ENCODE results near the gene UBAC1. TPM values are rescaled to one million over a fixed set of nuclear protein-coding genes. Genes with fewer than 3 reads are reported as not detected.

Gene UBAC1
- total RNA-seq, 1 donor from 2014 or later = 34.2 TPM

DNA sequence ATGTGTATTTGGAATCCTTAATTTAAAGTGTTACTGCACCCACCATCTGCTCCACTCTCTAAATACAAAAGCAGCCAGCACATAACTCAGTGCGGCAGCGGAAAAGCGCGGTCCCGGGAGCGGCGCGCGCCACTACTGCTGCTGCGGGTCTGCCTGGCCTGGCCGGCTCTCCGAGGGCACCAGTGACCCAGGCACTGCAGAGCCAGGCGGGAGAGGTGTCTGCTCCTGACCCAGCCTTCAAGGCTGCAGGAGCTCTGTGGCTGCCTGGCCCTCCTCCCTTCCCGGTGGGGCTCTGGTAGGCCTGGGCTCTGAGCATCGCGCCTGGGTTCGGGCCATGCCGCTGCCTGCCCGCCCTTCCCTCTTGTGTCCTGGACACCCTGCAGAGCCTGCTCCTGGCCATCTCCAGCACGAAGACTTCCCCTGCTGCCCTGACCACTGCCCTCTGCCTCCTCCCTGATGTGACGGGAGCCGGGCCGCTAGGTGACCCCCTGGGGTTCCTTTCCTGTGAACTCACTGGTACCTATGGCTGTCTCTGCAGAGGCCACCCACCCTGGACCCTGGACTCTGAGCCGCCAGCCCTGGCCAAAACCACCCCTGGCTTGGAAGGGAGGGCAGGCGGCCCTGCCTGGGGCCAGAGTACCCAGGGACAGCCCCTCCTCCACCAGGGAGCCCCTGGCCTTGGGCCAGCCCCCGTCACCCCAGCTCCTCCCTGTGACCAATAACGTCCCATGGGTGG is 32.8 kb upstream of the UBAC1 start:
- DNase-seq (ENCODE audit: low spot score) = no peak

GRCh38 chr9:135993409-135993742 is 32.2 kb upstream of the UBAC1 start:
- DNase-seq (ENCODE audit: low spot score) = no peak

DNA sequence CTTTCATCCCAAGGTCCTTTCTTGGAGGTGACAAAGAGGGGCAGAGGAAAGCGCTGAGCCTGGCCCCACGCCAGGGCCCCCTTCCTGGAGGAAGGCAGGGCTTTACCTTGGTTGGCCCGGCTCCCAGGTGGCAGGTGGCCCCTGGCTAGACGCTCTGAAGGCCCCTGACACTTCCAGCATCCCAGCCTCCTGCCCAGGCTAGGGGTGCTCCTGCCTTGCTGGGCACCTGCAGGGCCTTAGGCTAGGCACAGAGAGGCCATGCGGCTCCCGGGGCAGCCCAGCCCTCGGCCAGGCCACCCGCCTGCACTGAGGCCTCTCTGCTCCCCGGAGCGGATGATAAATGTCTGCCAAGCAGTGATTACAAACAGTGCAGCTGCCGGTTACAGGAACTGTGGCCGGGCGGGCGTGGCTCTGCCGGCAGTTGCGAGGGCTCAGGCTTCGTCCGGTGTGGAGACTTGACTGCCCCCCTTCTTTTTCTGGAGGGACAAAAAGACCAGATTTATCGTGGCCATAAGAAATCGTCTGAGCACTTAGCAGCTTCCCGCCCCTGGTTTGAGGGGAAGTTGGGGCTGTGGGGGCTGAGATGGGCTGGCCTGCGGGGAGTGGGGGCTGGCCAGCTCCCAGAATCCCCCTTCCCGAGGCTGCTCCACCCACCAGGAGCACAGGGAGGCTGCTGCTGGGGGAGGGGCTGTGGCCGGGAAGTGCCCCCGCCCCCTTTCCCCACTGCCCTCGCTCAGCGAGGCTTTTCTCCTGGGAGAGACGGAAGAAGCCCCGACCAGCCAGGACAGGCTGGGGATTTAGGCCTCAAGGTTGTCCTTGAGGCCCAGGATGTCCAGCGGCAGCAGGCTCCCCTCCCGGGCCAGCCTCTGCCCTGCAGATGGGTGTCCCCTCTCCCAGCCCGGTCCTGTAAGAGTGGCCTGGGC is 31.6 kb upstream of the UBAC1 start:
- peak; percentile 90 for DNase-seq (ENCODE audit: low spot score)

DNA sequence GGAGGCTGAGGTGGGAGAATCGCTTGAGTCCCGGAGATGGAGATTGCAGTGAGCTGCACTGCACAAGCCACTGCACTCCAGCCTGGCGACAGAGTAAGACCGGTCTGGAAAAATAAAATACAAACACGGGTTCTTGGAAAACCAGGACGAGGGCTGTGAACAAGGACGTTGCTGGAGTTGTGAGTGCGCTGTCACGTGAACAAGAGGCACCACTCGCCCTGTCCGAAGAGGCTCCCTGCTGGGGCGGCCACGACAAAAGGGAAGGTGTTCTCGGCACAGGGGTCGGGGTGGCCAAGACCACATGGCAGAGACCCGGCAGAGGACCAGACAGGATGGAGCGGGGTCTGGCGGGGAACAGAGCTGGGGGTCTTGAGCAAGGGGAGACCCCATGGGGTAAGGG is 30.6 kb upstream of the UBAC1 start:
- no peak for DNase-seq (ENCODE audit: low spot score)

- no peak for DNase-seq (ENCODE audit: low spot score)
Observed at GRCh38 chr9:135990468-135991429, 29.6 kb upstream of the UBAC1 start.

DNA sequence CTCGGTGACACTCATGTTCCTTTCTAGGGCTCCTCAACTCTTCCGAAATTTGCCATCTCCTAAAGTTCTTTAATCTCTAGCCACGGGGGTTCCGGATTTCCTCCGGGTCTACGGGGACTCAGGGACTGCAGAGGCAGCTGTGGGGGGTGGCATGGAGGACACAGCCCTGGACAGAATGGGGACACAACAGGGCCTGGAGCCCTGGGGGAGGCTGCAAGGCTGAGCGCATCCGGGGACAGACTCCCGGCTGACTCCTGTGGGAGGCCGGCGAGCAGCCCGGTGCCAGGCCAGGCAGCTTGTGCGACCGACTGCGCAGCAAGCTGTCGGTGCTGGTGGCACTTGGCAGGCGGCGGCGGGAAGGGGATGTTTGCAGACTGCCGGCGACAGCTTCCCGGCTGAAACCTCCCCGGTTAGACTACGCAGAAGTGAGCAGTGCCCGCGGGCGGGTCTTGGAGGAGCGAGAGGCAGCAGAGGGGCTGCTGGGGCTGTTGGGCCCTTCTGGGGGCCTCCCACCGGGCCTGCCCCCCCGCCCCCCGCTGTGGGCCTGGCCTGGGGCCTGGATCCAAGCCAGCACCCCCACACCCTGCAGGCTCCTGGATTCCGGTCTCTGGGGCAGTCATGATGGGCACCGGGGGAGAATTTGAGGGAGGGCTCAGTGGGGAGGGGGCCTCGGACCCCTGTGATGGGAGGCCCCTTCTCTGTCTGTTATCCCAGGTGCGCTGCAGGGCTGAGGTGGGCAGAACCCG is 28.7 kb upstream of the UBAC1 start:
- DNase-seq (ENCODE audit: low spot score) = no peak

DNA sequence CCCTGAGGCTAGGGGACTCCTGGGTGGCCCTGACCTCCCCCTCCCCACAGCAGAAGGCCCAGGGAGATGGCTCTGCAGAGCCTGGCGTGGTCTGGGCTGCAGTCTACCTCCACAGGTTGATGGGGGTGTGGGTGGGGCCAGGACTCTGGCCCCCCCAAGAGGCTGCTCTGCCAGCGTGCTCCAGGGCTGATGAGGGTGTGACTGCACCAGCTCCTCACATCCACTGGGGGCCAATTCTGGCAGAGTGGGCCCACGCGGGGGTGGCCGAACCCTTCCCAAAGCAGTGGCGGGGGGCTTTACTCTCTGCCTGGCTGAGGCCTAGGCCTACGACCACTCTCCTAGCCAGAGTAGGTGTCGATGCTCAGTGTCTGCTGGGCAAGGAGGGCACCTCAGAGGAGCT is 28.0 kb upstream of the UBAC1 start:
- DNase-seq (ENCODE audit: low spot score) = no peak

DNA sequence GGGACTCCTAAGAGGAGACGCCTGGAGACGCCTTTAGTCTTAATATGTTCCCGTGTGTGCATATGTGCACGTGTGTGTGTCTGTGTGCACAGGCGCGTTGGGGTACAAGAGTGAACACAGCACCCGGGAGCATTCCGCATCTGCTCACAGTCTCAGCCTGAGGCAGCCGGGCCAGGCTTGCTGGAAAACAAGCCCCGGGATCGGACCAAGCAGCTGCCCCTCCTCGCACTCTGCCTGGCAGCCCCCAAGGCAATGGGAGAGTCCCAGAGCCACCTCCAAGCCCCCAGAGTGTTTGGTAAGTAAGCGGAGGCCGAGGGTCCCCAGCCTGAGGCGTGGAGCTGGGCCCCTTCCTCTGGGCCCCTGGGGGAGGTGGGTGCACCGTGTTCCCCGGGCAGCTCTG is 27.3 kb upstream of the UBAC1 start:
- DNase-seq (ENCODE audit: low spot score) = no peak

- no peak for DNase-seq (ENCODE audit: low spot score)
Observed at GRCh38 chr9:135987838-135988404, 26.7 kb upstream of the UBAC1 start.

GRCh38 chr9:135986605-135987004 is 25.4 kb upstream of the UBAC1 start:
- DNase-seq (ENCODE audit: low spot score) = no peak

DNA sequence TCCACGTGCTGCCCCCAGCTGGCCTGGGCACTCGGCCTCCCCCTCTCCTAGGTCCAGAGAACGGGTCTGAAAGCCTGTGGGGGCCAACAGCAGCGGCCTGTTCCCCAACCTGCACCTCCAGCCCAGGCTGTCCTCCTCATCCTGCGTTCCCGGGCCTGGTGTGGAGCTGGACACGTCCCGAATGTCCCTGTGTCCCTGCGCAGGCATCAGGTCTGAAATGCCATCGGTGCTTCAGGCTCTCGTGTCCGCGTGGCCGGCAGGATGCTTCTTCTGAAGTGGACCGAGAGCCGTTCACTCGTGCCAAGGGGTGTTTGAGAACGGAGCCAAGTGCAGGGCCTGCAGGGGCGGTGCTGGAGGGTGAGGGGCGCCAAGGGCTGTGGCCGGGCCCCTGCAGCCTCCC is 24.7 kb upstream of the UBAC1 start:
- no peak for DNase-seq (ENCODE audit: low spot score)

DNA sequence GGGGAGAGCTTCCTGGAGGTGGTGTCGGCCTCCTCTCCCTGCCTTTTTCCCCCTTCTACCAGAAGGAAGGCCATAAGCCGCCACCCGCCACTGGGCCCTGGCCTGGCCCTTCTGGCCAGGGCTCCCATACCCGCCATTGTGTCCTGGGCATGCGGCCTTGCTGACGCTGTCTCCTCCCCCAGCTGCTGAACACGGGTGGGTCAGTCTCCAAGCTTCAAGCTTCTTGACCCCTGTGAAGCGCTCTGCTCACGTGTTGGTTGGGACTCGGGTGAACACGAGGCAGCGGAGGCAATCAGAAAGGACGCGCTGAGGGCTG is 24.2 kb upstream of the UBAC1 start:
- DNase-seq (ENCODE audit: low spot score) = no peak

DNA sequence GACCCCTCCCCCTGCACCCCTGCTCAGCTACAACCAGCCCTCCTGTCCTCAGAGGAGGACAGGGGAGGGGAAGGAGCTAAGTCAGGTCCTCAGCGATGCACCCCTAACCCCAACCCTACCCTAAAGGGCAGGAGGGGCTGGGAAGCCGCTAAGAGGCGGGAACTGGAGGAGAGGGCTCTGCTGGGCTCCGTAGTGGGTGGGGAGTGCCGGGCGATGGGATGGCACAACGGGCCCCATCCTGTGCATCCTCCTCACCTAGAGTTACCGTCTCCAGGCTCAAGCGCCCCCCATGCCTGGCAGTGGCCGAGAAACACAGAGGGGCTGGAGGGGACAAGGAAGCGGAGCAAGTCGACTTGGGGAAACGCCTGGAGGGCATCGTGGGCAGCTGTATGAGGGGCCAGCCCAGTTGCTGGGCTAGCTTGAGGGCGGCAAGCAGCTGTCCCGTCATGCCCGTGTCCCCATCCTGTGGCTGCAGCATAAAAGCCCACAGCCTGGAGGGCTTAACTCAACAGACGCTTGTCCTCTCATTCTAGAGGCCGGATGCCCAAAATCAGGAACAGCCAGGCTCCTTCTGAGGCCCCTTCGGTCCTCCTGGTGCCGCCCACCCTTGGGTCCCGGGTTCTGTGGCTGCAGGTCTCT is 23.0 kb upstream of the UBAC1 start:
- no peak for DNase-seq (ENCODE audit: low spot score)

- no peak for DNase-seq (ENCODE audit: low spot score)
Observed at GRCh38 chr9:135983208-135984071, 22.3 kb upstream of the UBAC1 start.

GRCh38 chr9:135982499-135983207 is 21.5 kb upstream of the UBAC1 start:
- no peak for DNase-seq (ENCODE audit: low spot score)

GRCh38 chr9:135980926-135981630 is 19.9 kb upstream of the UBAC1 start:
- no peak for DNase-seq (ENCODE audit: low spot score)

DNA sequence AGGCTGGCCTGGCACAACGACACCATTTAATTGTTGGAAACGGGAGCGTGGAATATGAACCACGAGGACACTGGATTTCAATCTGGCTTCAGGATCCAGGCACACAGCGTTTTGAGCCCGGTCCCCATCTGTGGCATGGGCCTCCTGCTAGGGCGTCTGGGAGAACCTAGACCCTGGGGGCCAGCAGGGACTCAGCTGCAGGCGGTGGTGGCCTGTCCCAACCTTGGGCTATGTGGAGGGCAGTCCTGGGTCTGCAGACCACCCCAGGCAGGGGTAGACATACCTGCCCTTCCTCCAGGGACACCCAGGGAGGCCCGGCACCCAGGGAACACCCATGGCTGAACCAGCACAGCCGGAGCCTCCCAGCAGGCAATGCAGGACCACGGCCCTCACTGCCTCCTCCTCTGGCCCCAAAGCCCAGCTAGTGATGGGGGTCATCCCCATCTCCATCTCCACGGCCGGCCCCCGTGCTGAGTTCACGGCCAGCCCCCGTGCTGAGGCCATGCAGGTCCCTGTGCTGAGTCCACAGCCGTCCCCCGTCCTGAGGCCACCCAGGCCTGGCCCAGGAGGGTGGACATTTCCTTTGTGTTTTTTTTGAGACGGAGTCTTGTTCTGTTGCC is 18.5 kb upstream of the UBAC1 start:
- DNase-seq (ENCODE audit: low spot score) = no peak
